Measurements from ENCODE around the gene ZNF79.

The ZNF79 gene

DNA sequence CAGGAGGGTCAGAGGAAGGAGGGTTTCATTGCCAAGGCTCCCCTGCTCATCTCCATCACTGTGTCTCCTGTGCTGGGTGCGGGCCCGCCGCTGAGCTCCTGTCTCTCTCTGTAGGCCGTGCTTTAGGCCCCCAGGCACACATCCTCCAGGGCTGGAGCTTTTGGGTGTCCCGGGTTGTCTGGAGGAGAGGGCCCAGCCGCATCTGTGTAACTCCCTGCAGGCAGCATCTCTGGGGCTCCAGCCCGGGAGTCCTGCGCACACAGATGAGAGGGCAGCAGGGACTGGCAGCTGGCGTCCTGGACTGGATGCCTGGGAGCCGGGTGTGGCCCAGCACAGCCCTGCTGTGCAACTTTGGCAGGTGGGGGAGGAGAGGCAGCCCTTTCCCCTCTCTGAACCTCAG, 67.3 kb downstream of the ZNF79 start:
- ChIA-PET CTCF (interaction anchor here (1.0 kb wide), 1 partner anchor 13 kb away, joined by 3 read pairs; no protein-coding TSS in a partner anchor), POLR2A (no interaction called here)
- TF ChIP-seq ELF4 (IDR thresholded peaks at IDR 0.05) (no peak), ARNT (IDR thresholded peaks at IDR 0.05) (no peak), ZNF384 (IDR thresholded peaks at IDR 0.05) (no peak), FOXM1 (IDR thresholded peaks at IDR 0.05; ENCODE audit: borderline replicate concordance) (no peak), NFRKB (IDR thresholded peaks at IDR 0.05) (no peak), FOXK2 (IDR thresholded peaks at IDR 0.05) (no peak), CTBP1 (IDR thresholded peaks at IDR 0.05; ENCODE audit: borderline replicate concordance) (no peak)
- TF ChIP-seq, protein P1, sequence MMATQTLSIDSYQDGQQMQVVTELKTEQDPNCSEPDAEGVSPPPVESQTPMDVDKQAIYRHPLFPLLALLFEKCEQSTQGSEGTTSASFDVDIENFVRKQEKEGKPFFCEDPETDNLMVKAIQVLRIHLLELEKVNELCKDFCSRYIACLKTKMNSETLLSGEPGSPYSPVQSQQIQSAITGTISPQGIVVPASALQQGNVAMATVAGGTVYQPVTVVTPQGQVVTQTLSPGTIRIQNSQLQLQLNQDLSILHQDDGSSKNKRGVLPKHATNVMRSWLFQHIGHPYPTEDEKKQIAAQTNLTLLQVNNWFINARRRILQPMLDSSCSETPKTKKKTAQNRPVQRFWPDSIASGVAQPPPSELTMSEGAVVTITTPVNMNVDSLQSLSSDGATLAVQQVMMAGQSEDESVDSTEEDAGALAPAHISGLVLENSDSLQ (IDR thresholded peaks at IDR 0.05) = no peak
- no peak for DNase-seq (ENCODE audit: extremely low spot score)

DNA sequence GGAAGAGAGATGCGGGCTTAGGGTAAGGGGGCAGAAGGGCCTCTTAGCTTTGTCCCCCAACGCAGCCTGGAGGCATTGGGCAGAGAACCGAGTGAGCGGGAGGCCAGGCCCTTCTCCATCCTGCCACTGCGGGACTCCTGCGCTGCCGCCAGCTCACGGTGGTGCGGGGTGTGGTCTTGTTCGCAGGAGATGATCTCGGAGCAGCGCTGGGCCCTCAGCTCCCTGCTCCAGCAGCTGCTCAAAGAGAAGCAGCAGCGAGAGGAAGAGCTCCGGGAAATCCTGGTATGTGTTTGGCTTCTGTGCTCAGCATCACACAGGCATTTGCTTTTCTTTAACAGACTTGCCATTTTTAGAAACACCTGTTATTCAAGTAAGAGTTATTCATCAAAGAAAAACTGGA, 68.4 kb downstream of the ZNF79 start:
- no peak for DNase-seq (ENCODE audit: extremely low spot score)
- CTCF ChIA-PET = no interaction called here
- POLR2A ChIA-PET = no interaction called here
- TF ChIP-seq CTBP1 (IDR thresholded peaks at IDR 0.05; ENCODE audit: borderline replicate concordance) (no peak), NFRKB (IDR thresholded peaks at IDR 0.05) (no peak), L3MBTL2 (conservative IDR thresholded peaks at IDR 0.05) (no peak), SP1 (IDR thresholded peaks at IDR 0.05) (no peak), ZNF384 (IDR thresholded peaks at IDR 0.05) (no peak), SUZ12 (IDR thresholded peaks at IDR 0.05) (no peak), ELF4 (IDR thresholded peaks at IDR 0.05) (no peak), LEF1 (IDR thresholded peaks at IDR 0.05; ENCODE audit: borderline replicate concordance) (no peak), TARDBP (IDR thresholded peaks at IDR 0.05) (no peak), HDGF (IDR thresholded peaks at IDR 0.05; ENCODE audit: borderline replicate concordance) (no peak), FOXK2 (IDR thresholded peaks at IDR 0.05) (no peak), FOXM1 (IDR thresholded peaks at IDR 0.05; ENCODE audit: borderline replicate concordance) (no peak), FOXA1 (IDR thresholded peaks at IDR 0.05) (no peak)
- TF ChIP-seq, protein P1 (IDR thresholded peaks at IDR 0.05) = no peak

DNA sequence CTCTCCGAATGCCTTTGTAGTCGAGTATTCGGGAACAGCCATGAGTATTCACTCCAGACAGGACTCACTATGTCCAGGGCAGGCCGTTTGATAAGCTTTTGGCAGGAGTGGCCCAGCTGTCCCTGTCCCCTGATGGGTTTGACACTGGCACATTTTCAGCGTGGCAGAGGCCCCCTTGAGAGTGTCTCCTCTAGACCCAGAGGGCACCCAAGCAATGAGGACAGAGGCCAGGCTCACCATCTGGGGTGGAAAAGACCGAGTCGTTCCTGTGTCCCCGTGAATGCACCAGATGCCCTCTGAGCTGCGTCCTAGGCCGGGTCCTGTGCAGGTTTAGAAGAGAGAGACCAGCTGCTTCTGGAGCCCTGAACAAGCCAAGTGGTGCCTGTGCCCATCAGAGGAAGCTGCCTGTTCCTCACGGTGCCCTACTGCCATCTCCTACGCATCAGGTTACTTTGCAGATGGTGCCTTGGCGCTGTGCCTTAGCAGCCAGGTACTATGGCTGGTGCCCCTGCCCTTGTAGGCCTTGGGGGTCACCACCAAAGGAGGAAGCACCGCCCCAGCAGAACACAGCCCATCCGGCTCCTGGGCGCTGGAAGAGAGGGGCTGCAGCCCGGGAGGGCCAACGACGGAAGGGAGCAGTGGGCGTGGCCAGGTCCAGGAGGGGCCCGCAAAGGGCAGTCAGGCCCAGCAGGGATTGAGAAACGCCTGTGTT, 69.6 kb downstream of the ZNF79 start:
- no peak for TF ChIP-seq BHLHE40 (IDR thresholded peaks at IDR 0.05; ENCODE audit: borderline replicate concordance)
- no peak for TF ChIP-seq FOXK2 (IDR thresholded peaks at IDR 0.05)
- DNase-seq (ENCODE audit: extremely low spot score) = no peak
- CTCF ChIA-PET = interaction anchor here (0.6 kb wide), 2 partner anchors 38 to 772 kb away, joined by 3 read pairs; no protein-coding TSS in a partner anchor
- POLR2A ChIA-PET = no interaction called here

DNA sequence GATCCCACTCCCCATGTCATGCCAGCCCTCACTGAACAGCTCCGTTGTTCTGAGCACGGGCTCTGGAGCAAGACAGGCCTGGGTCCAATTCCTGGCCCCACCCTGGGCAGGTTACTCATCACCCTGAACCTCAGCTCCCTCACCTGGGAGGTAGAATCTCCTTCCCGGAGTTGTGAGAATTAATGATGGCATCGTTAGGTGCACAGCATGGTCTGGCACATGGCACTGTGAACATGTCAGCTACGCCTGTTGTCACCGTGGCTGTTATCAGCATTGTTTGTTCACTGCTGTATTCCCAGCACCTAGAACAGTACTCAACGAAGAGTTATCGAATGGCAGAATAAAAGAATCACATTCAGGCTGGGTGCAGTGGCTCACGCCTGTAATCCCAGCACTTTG, 70.1 kb downstream of the ZNF79 start:
- TF ChIP-seq LEF1 (IDR thresholded peaks at IDR 0.05; ENCODE audit: borderline replicate concordance) = no peak
- TF ChIP-seq SUZ12 (IDR thresholded peaks at IDR 0.05) = no peak
- no peak for TF ChIP-seq FOXM1 (IDR thresholded peaks at IDR 0.05; ENCODE audit: borderline replicate concordance)
- TF ChIP-seq FOXA1 (IDR thresholded peaks at IDR 0.05) = no peak
- no peak for TF ChIP-seq ELF4 (IDR thresholded peaks at IDR 0.05)
- no peak for TF ChIP-seq BHLHE40 (IDR thresholded peaks at IDR 0.05; ENCODE audit: borderline replicate concordance)
- TF ChIP-seq SP1 (IDR thresholded peaks at IDR 0.05) = no peak
- TF ChIP-seq TARDBP (IDR thresholded peaks at IDR 0.05) = no peak
- no peak for TF ChIP-seq ARNT (IDR thresholded peaks at IDR 0.05)
- no peak for TF ChIP-seq CTBP1 (IDR thresholded peaks at IDR 0.05; ENCODE audit: borderline replicate concordance)
- no peak for DNase-seq (ENCODE audit: extremely low spot score)
- ChIA-PET POLR2A (no interaction called here), CTCF (interaction anchor here (0.6 kb wide), 1 partner anchor 773 kb away, joined by 3 read pairs; no protein-coding TSS in a partner anchor)

Measured in HEK293T (cell line).